ENCODE data around the gene MMP14. TPM values are rescaled to one million over a fixed set of nuclear protein-coding genes. Genes with fewer than 3 reads are reported as not detected.
"Not testable (repeated sequence)": the region's sequence is repeated elsewhere in the genome, so short reads cannot be mapped to it uniquely, and the experiment has no call there.

Gene MMP14
- total RNA-seq, 2 experiments from 2014 or later = 1.1 to 1.4 TPM

DNA sequence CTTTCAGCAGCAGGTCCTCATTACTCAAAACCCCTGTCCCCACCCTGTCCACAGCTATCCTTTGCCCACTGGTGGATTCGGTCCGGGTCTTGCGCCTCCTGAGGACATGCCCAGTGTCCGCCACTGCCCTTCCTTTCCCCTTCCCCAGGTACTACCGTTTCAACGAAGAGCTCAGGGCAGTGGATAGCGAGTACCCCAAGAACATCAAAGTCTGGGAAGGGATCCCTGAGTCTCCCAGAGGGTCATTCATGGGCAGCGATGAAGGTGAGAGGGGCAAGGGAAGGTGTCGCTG lies 8.7 kb downstream of the MMP14 start:
- POLR2A ChIA-PET = no interaction called here

GRCh38 chr14:22845821-22846625 lies 9.6 kb downstream of the MMP14 start:
- intact Hi-C loops (cut with micrococcal nuclease) = no loop called here
- ChIA-PET CTCF (interaction anchor here (1.5 kb wide), 1 partner anchor 27 kb away, joined by 4 read pairs; no protein-coding TSS in a partner anchor), POLR2A (interaction anchor here (0.7 kb wide), 1 partner anchor 180 kb away, joined by 3 read pairs; no protein-coding TSS in a partner anchor)
- H3K4me1 Mint-ChIP-seq (ENCODE audit: low read depth) = peaks cover under 1% of the 10 kb centered on the region
- no peaks in the 10 kb centered on the region for H3K27me3 Mint-ChIP-seq
- DNase-seq = no peak
- no peak overlapping the region for H3K27ac Mint-ChIP-seq
- no peaks in the 10 kb centered on the region for H3K9me3 Mint-ChIP-seq
- no peaks in the 10 kb centered on the region for H3K36me3 Mint-ChIP-seq
- no peak overlapping the region for H3K4me3 Mint-ChIP-seq

More for the DNA sequence above, 8.7 kb downstream of the MMP14 start:
- Mint-ChIP-seq H3K36me3 (no peaks in the 10 kb centered on the region), H3K27ac (no peak overlapping the region), H3K4me3 (no peak overlapping the region), H3K27me3 (peaks cover 2% of the 10 kb centered on the region), H3K9me3 (no peaks in the 10 kb centered on the region), H3K4me1 (ENCODE audit: low read depth) (no peaks in the 10 kb centered on the region)
- DNase-seq = no peak
- intact Hi-C loops (cut with micrococcal nuclease) = no loop called here
- CTCF ChIA-PET = interaction anchor here (1.5 kb wide), 1 partner anchor 28 kb away, joined by 4 read pairs; no protein-coding TSS in a partner anchor

- POLR2A ChIA-PET = interaction anchor here (0.7 kb wide), 1 partner anchor 181 kb away, joined by 3 read pairs; no protein-coding TSS in a partner anchor
- H3K4me3 Mint-ChIP-seq = no peak overlapping the region
- H3K36me3 Mint-ChIP-seq = no peaks in the 10 kb centered on the region
- no peaks in the 10 kb centered on the region for H3K9me3 Mint-ChIP-seq
- CTCF ChIA-PET = interaction anchor here (0.6 to 1.0 kb wide), 2 partner anchors 26 to 290 kb away, joined by 3 read pairs; no protein-coding TSS in a partner anchor
- intact Hi-C loops (cut with micrococcal nuclease) = no loop called here
- no peaks in the 10 kb centered on the region for H3K27me3 Mint-ChIP-seq
- peaks cover 9% of the 10 kb centered on the region for H3K4me1 Mint-ChIP-seq (ENCODE audit: low read depth)
- H3K27ac Mint-ChIP-seq = no peak overlapping the region
- no peak for DNase-seq
Measured at GRCh38 chr14:22846811-22847307, 10.5 kb downstream of the MMP14 start.

- Mint-ChIP-seq H3K27me3 (no peaks in the 10 kb centered on the region), H3K4me3 (no peak overlapping the region), H3K36me3 (no peaks in the 10 kb centered on the region), H3K9me3 (no peaks in the 10 kb centered on the region), H3K27ac (no peak overlapping the region), H3K4me1 (ENCODE audit: low read depth) (peaks cover 11% of the 10 kb centered on the region)
- DNase-seq = no peak
- ChIA-PET POLR2A (no interaction called here), CTCF (interaction anchor here (1.0 to 1.9 kb wide), 4 partner anchors 25 to 291 kb away, joined by 3 to 7 read pairs (median 4); no protein-coding TSS in a partner anchor)
- intact Hi-C loops (cut with micrococcal nuclease) = no loop called here
Measured at GRCh38 chr14:22847661-22848341, 11.4 kb downstream of the MMP14 start.

DNA sequence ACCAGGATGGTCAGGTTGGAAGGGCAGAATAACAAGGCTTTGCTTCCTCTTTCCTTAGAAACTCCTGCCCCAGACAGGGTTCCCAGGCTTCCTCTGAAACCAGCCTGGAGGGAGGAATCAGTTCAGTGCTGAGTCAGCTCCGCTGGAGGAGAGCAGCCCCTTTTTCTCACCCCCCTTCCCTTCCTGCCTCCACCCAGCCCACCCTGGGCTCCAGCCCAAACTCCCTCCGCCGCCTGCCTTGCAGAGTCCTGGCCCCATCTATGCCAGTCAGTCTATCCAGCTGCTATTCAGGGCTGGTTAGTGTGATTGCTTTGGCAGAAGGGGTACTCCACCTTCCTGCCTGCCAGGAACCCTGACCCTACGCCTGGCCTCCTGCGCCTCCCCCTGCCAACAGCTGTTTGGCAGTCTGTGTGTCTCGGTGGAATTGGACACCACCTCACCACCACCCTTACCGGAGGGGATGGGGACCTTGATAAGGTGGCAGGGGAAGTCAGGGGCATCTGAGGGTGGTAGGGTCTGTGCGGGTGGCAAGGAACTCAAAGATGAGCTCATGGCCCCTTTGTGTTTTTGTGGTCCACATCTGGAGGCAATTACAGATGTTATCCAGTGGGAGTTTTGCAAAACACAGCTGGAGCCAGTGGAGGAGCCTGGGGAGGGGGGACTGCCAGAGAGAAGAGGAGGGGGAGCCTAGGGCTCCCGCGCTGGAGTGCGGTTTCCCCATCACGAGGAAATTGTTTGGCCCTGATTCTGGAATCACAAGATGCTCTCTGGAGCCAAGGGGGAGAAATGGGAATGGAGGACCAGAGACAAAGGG lies 12.2 kb downstream of the MMP14 start:
- POLR2A ChIA-PET = no interaction called here
- Mint-ChIP-seq H3K27ac (no peak overlapping the region), H3K4me1 (ENCODE audit: low read depth) (peaks cover 15% of the 10 kb centered on the region), H3K9me3 (no peaks in the 10 kb centered on the region), H3K27me3 (no peaks in the 10 kb centered on the region), H3K36me3 (no peaks in the 10 kb centered on the region), H3K4me3 (no peak overlapping the region)
- no peak for DNase-seq
- CTCF ChIA-PET = interaction anchor here (1.1 to 1.9 kb wide), 4 partner anchors 23 to 278 kb away, joined by 3 to 7 read pairs (median 4); partner anchors contain the start of gene LRP10
- intact Hi-C loops (cut with micrococcal nuclease) = no loop called here

DNA sequence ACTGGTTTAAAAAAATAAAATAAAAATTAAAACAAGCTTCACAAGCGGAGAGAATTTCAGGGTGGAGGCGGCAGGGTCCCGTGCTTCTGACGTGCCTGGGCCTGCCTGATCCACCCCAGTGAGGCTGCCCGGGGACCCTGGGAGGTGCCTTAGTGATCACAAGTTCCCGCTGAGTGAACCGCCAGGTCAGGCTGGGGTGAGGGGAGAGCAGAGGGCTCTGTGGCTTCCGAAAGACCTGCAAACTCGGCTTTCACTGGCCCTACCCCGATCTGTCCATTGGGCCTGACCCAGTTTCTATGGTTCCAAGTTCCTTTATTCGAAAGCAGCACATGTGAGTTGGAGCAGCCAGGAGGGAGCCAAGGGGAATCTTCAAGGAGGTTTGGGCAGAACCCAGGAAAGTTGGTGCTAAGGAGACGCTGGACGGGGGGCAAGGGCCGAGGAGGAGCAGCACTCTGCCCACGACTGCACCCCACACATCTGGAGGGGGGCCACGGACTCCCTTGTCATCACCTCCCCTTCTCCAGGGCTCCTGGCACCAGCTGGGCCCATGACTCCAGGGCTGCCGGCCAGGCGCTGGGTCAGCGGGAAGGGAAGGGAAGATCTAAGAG lies 12.9 kb downstream of the MMP14 start:
- CTCF ChIA-PET = interaction anchor here (1.1 to 6.7 kb wide), 4 partner anchors 22 to 279 kb away, joined by 3 to 228 read pairs (median 5); partner anchors contain the start of genes LRP10 and MRPL52
- peak overlapping the region; percentile 18 for H3K27ac Mint-ChIP-seq
- H3K27me3 Mint-ChIP-seq = no peaks in the 10 kb centered on the region
- no peak overlapping the region for H3K4me3 Mint-ChIP-seq
- no peaks in the 10 kb centered on the region for H3K36me3 Mint-ChIP-seq
- DNase-seq = no peak
- POLR2A ChIA-PET = no interaction called here
- peaks cover 17% of the 10 kb centered on the region for H3K4me1 Mint-ChIP-seq (ENCODE audit: low read depth)
- no peaks in the 10 kb centered on the region for H3K9me3 Mint-ChIP-seq
- intact Hi-C loops (cut with micrococcal nuclease) = no loop called here

GRCh38 chr14:22850944-22851764 lies 14.8 kb downstream of the MMP14 start:
- peak overlapping the region; percentile 51 for H3K27ac Mint-ChIP-seq
- CTCF ChIA-PET = interaction anchor here (0.8 to 6.7 kb wide), 11 partner anchors 9 to 294 kb away, joined by 3 to 228 read pairs (median 5); partner anchors contain the start of genes DAD1, LRP10, MRPL52 and OXA1L
- DNase-seq = peak; percentile 76
- no peaks in the 10 kb centered on the region for H3K36me3 Mint-ChIP-seq
- peaks cover 3% of the 10 kb centered on the region for H3K27me3 Mint-ChIP-seq
- no peak overlapping the region for H3K4me3 Mint-ChIP-seq
- no peaks in the 10 kb centered on the region for H3K9me3 Mint-ChIP-seq
- peaks cover 21% of the 10 kb centered on the region for H3K4me1 Mint-ChIP-seq (ENCODE audit: low read depth)
- POLR2A ChIA-PET = interaction anchor here (0.9 to 1.9 kb wide), 3 partner anchors 21 to 281 kb away, joined by 4 to 10 read pairs (median 5); no protein-coding TSS in a partner anchor
- intact Hi-C loops (cut with micrococcal nuclease) = loop anchor here (5.0 to 10.0 kb wide), 4 partner anchors 199 to 986 kb away; partner anchors contain the start of gene DAD1

- POLR2A ChIA-PET = interaction anchor here (1.0 to 1.3 kb wide), 2 partner anchors 77 to 264 kb away, joined by 3 read pairs; no protein-coding TSS in a partner anchor
Measured at GRCh38 chr14:22852178-22852577, 15.8 kb downstream of the MMP14 start.

DNA sequence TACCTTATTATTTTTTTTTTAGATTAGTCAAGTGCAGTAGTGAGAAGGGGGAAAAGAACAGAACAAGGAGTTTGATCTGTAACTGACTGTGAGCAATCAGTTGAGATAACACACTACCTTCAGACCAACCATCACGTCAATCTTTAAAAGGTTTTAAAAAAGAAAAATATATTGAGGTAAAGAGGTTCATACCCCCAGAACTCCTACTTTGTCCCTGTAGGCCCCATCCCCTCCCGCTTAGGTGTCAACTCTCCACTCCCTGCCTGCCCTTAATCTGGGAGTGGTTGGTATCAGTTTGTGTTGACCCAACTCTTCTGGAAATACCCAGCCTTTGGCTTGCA lies 16.2 kb downstream of the MMP14 start:
- no peak for DNase-seq
- H3K27ac Mint-ChIP-seq = peak overlapping the region; percentile 73
- H3K9me3 Mint-ChIP-seq = no peaks in the 10 kb centered on the region
- no peaks in the 10 kb centered on the region for H3K36me3 Mint-ChIP-seq
- peaks cover 27% of the 10 kb centered on the region for H3K4me1 Mint-ChIP-seq (ENCODE audit: low read depth)
- intact Hi-C loops (cut with micrococcal nuclease) = loop anchor here (2.0 to 10.0 kb wide), 6 partner anchors 48 to 988 kb away; partner anchors contain the start of genes DAD1 and OXA1L
- ChIA-PET POLR2A (interaction anchor here (1.0 to 1.3 kb wide), 2 partner anchors 77 to 264 kb away, joined by 3 read pairs; no protein-coding TSS in a partner anchor), CTCF (interaction anchor here (0.6 to 6.7 kb wide), 36 partner anchors 10 to 1118 kb away, joined by 3 to 228 read pairs (median 5); partner anchors contain the start of genes DAD1, LRP10, MMP14 and MRPL52)
- H3K27me3 Mint-ChIP-seq = peaks cover 5% of the 10 kb centered on the region
- H3K4me3 Mint-ChIP-seq = no peak overlapping the region

More at GRCh38 chr14:22852178-22852577, 15.8 kb downstream of the MMP14 start:
- not testable (repeated sequence) for H3K9me3 Mint-ChIP-seq, H3K27me3 Mint-ChIP-seq, H3K4me3 Mint-ChIP-seq, H3K36me3 Mint-ChIP-seq, DNase-seq, H3K27ac Mint-ChIP-seq
- CTCF ChIA-PET = interaction anchor here (0.6 to 6.7 kb wide), 33 partner anchors 11 to 1118 kb away, joined by 3 to 228 read pairs (median 6); partner anchors contain the start of genes DAD1, LRP10, MMP14 and MRPL52
- intact Hi-C loops (cut with micrococcal nuclease) = loop anchor here (2.0 to 10.0 kb wide), 6 partner anchors 49 to 987 kb away; partner anchors contain the start of genes DAD1 and OXA1L
- H3K4me1 Mint-ChIP-seq (ENCODE audit: low read depth) = peaks cover 23% of the 10 kb centered on the region

Data from activated CD4-positive, alpha-beta memory T cell treated with anti-CD3 and anti-CD28 coated beads for 36 hours (primary cell).